Breast epithelium (tissue), 4 donors: ENCODE data around the gene PELI3. TPM values are rescaled to one million over a fixed set of nuclear protein-coding genes. Genes with fewer than 3 reads are reported as not detected.

Experiments
- DNase-seq, 2 donors: peaks; one replicate each; pipeline ENCODE4 v3.0.0-alpha.2; 2019; ENCODE audit warnings: low spot score in 2 of 2
- H3K27ac ChIP-seq, 2 donors: fragments of 200-600 bp; sonication (generic) in 1 of 2; one replicate each; pipeline ENCODE4 v1.5.1; 2016 to 2019; ENCODE audit warnings: mild to moderate bottlenecking in 1 of 2
- H3K27me3 ChIP-seq, 2 donors: fragments of 200-600 bp; sonication (generic) in 1 of 2; one replicate each; pipeline versions ENCODE4 v1.5.1 to v1.6.0; 2017 to 2019; ENCODE audit warnings: control low read depth in 1 of 2, mild to moderate bottlenecking in 1 of 2
- H3K36me3 ChIP-seq: fragments of 200-600 bp; one replicate; pipeline ENCODE4 v1.5.1; 2019
- H3K4me1 ChIP-seq, 2 donors: fragments of 200-600 bp; sonication (generic); one replicate each; pipeline ENCODE4 v1.5.1; 2016 to 2019; ENCODE audit warnings: control low read depth in 1 of 2
- H3K4me3 ChIP-seq, 3 donors: fragments of 200-600 bp; sonication (generic); 1 replicate in 2 of 3; 2 replicates in 1 of 3; pipeline ENCODE4 v1.5.1; 2016 to 2019; ENCODE audit warnings: mild to moderate bottlenecking in 3 of 3, moderate library complexity in 2 of 3
- H3K9me3 ChIP-seq, 2 donors: fragments of 200-600 bp; sonication (generic) in 1 of 2; one replicate each; pipeline ENCODE4 v1.5.1; 2016 to 2019; ENCODE audit warnings: control low read depth in 1 of 2
- CTCF ChIP-seq, 3 donors: fragments of 450-650 bp; IDR thresholded peaks; one replicate each; pipeline ENCODE4 v1.5.1; 2016 to 2017; ENCODE audit warnings: antibody characterized with exemption in 3 of 3, mild to moderate bottlenecking in 3 of 3, moderate library complexity in 3 of 3
- POLR2A ChIP-seq: fragments of 450-650 bp; IDR thresholded peaks from one replicate; pipeline ENCODE4 v1.6.1; 2016; ENCODE audit warnings: antibody characterized with exemption, mild to moderate bottlenecking, moderate library complexity
- POLR2AphosphoS5 ChIP-seq, 3 donors: sonication (generic); formaldehyde crosslinking; IDR thresholded peaks; one replicate each; pipeline ENCODE4 v1.6.1; 2017; ENCODE audit warnings: antibody characterized with exemption in 3 of 3
- intact Hi-C: fragments of 100-400 bp; cut with DNase I; formaldehyde crosslinking; loops from one replicate; pipeline ENCODE4 v1.15.1; 2023; ENCODE audit warnings: low total_unique reads
- total RNA-seq, 3 donors: library from RNA; depleted of rRNA; stranded (reverse); fragments of >200 nt; gene quantifications; one replicate each; pipeline ENCODE4 v1.1.0, GENCODE V29; 2016

PELI3 gene
- total RNA-seq, 3 donors from 2014 or later = 16.0 to 20.0 (median 18.6) TPM

GRCh38 chr11:66467756-66468155, 1.1 kb downstream of the PELI3 start:
- H3K9me3 ChIP-seq = no peaks in the 10 kb centered on the region
- peaks cover 0 to 4% of the 10 kb centered on the region in 2 donors for H3K4me1 ChIP-seq
- H3K27ac ChIP-seq = peak overlapping the region in 1 of 2 donors; percentile 76
- H3K27me3 ChIP-seq = no peaks in the 10 kb centered on the region
- intact Hi-C loops = no loop called here
- no peak for TF ChIP-seq CTCF (IDR thresholded peaks at IDR 0.05)
- TF ChIP-seq POLR2A = no peak
- H3K4me3 ChIP-seq = peak overlapping the region; percentile 52 to 95 (median 81)
- DNase-seq = no peak
- H3K36me3 ChIP-seq = no peaks in the 10 kb centered on the region

DNA sequence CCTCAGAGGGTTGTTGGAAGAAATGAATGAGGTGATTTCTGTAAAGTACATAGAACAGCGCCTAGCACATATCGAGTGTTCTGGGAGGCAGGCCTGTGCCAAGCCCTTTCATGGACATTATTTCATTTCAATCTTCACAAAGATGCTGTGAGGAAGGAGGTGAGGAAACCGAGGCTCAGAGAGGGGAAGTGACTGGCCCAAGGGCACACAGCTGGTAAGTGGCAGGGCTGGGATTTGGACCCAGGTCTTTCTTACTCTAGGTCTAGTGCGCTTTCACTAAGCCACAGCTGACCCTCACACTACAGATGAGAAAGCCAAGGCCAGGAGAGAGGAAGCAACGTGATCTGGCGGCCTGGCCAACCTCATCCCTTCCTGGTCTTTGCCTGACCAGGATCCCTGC, 2.0 kb downstream of the PELI3 start:
- Histone ChIP-seq H3K36me3 (no peaks in the 10 kb centered on the region), H3K27ac (no peak overlapping the region), H3K4me3 (no peak overlapping the region), H3K9me3 (no peaks in the 10 kb centered on the region), H3K27me3 (no peaks in the 10 kb centered on the region), H3K4me1 (peaks cover 0 to 4% of the 10 kb centered on the region in 2 donors)
- no peak for TF ChIP-seq POLR2AphosphoS5 (IDR thresholded peaks at IDR 0.05)
- TF ChIP-seq CTCF (IDR thresholded peaks at IDR 0.05) = no peak
- no peak for TF ChIP-seq POLR2A
- intact Hi-C loops = no loop called here
- DNase-seq = no peak

DNA sequence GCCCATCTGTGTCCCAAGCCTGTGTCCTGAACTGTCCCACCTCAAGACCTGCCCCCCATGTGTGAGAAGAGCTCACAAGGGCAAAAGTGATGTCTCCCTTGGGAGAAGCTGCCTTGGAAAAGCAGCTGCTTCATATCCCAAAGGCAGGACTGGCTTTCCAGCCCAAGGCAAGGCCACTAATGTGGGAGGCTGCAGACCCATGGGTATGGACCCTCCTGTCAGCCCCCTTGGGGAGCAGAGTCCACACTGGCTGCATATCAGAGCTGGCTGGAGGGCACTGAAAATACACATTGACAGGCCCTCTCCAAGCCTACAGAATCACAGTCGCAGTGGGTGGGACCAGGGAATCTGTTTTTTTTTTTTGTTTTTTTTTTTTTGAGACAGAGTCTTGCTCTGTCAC, 2.7 kb downstream of the PELI3 start:
- DNase-seq = no peak
- TF ChIP-seq POLR2AphosphoS5 (IDR thresholded peaks at IDR 0.05) = no peak
- TF ChIP-seq CTCF (IDR thresholded peaks at IDR 0.05) = no peak
- no peak for TF ChIP-seq POLR2A
- no peak overlapping the region for H3K4me3 ChIP-seq
- H3K27ac ChIP-seq = no peak overlapping the region
- intact Hi-C loops = no loop called here
- H3K4me1 ChIP-seq = peaks cover 0 to 4% of the 10 kb centered on the region in 2 donors
- H3K27me3 ChIP-seq = no peaks in the 10 kb centered on the region
- H3K9me3 ChIP-seq = no peaks in the 10 kb centered on the region
- H3K36me3 ChIP-seq = no peaks in the 10 kb centered on the region

GRCh38 chr11:66470015-66470414, 3.3 kb downstream of the PELI3 start:
- intact Hi-C loops = no loop called here
- H3K4me1 ChIP-seq = peaks cover 0 to 4% of the 10 kb centered on the region in 2 donors
- no peak overlapping the region for H3K4me3 ChIP-seq
- no peak overlapping the region for H3K27ac ChIP-seq
- no peaks in the 10 kb centered on the region for H3K27me3 ChIP-seq
- DNase-seq = no peak
- no peaks in the 10 kb centered on the region for H3K9me3 ChIP-seq
- no peaks in the 10 kb centered on the region for H3K36me3 ChIP-seq
- TF ChIP-seq POLR2AphosphoS5 (IDR thresholded peaks at IDR 0.05) (no peak), POLR2A (no peak), CTCF (IDR thresholded peaks at IDR 0.05) (no peak)

- no peak overlapping the region for H3K27ac ChIP-seq
- intact Hi-C loops = no loop called here
- no peak for DNase-seq
- no peak for TF ChIP-seq CTCF (IDR thresholded peaks at IDR 0.05)
- no peak for TF ChIP-seq POLR2A
- no peak for TF ChIP-seq POLR2AphosphoS5 (IDR thresholded peaks at IDR 0.05)
- H3K4me1 ChIP-seq = peaks cover 0 to 4% of the 10 kb centered on the region in 2 donors
- no peak overlapping the region for H3K4me3 ChIP-seq
- no peaks in the 10 kb centered on the region for H3K27me3 ChIP-seq
- H3K36me3 ChIP-seq = no peaks in the 10 kb centered on the region
- no peaks in the 10 kb centered on the region for H3K9me3 ChIP-seq
Observed at GRCh38 chr11:66471142-66471541, 4.4 kb downstream of the PELI3 start.
